Stimulated activated CD8-positive, alpha-beta memory T cell treated with anti-CD3 and anti-CD28 coated beads, Interleukin-12 subunit alpha, Interleukin-12 subunit beta, amount 100 ng/mL, for 24 hours (primary cell): ENCODE measurements around the gene FAM98B.

ENCODE experiments used
- DNase-seq: peaks from one replicate; pipeline ENCODE4 v3.0.0-alpha.2; 2020; ENCODE audit errors: extremely low read depth

The FAM98B gene

DNA sequence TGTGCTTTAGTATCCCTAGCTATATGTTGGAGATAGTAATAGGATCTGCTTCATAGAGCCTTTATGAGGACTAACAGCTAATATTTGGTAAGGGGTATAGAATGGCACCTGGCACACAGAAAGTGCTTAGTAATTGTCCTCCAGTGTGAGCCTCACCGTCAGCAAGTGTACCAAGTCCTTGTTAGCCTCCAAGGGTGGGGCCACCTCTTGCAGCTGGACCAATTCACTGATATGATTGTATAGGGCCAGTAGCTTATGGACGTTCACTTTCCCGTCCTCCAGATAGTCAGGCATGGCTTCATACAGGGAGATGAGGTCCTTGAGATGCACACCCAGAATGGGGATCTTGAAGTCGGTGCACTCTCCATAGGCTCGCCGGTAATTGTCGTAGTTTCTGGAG, 53.6 kb downstream of the FAM98B start:
- DNase-seq, result no peak

DNA sequence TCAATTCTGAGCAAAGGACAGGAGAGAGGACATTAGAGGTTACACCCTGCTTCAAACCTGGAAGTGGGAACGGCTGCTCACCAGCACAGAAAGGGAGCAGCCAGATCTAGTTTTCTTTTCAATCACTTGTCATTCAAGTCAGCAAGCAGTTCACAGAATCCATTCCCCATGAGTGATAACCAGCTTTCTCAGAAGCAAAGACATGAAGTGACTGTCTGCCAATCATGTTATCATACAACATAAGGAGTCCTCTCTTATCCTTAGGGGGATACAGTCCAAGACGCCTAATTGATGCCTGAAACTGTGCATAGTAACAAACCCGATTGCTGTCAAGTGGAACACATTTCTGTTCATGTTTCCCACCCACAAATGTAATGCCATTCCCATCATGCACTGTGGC, 54.7 kb downstream of the FAM98B start:
- no peak for DNase-seq

GRCh38 chr15:38509152-38509551, 55.2 kb downstream of the FAM98B start:
- no peak for DNase-seq

DNA sequence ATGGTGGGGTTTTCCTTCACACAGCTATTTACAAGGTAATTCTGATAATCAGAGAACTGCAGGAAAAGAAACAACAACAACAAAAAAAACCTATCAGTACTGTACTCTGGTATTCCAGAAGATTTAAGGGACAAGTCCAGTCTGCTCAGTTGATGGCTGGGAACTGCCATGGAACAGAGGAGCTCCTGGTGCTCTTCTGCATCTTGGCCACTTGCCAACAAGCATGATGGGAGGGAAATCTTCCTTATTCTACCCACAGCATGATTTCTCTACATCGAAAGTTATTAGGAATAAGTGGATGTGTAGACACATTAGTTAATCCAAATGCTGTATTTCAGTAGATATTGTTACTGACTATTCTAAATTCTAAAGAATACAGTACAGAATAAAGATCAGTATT, 59.0 kb downstream of the FAM98B start:
- no peak for DNase-seq

DNA sequence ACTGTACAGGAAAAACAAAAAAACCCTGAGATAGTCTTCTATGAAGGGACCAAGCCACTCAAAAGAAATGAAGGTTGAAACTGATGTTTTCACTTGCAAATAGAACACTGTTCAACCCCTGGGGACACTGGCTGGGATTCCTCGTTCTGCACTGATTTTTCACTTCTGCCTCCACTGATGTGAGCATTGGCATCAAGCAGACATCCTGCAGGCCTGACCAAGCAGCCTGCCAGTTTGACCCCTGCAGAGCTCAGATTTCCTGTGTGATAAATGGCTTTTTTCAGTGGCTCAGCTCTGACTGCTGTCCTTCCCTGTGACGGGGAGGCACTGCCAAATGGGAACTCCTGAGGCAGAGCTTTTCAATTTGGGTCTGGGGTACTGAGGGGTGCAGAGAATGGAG, 60.7 kb downstream of the FAM98B start:
- DNase-seq, result no peak

GRCh38 chr15:38516626-38517025, 62.7 kb downstream of the FAM98B start:
- no peak for DNase-seq

- DNase-seq, result no peak
These were observed 63.5 kb downstream of the FAM98B start for GRCh38 chr15:38517312-38517975.

DNA sequence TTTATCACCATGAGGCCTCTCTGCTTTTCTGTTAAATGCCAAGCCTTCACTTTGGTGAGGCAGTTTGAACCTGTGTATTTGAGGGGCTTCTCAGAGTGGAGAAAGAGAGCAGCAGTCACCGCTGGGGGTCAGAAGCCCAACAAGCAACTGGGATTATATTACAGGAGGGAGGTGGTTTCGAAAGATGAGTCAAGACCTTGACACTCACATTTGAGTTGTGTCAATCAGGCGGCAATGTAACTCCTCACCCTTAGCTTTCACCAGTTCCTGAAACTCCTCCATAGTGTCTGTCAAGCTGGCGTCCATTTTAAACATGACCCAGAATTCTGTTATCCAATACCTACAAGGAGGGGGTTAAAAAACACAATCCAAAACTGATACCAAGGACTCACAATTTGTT, 64.2 kb downstream of the FAM98B start:
- no peak for DNase-seq

- no peak for DNase-seq
These were observed 66.1 kb downstream of the FAM98B start for GRCh38 chr15:38520035-38520434.

DNA sequence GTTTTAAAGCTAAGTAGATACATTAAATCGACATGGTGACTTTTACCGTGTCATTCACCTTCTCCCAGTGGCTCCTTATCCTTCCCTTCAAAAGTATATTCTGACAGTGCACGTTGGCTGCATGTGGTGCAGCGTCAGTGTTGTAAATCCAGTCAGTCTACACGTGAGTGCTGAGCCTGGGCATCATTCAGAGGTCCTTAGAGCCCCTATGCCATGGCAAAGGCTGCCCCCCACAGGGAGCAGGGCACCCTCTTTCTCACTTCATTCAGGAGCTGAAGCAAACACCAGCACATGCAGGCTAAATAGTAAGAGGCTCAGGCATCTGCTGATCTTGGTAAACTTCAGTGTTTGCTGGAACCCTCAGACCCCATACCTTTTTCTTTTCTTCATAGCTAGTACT, 67.4 kb downstream of the FAM98B start:
- no peak for DNase-seq

- DNase-seq, result no peak
These were observed 69.0 kb downstream of the FAM98B start for GRCh38 chr15:38522922-38523321.

DNA sequence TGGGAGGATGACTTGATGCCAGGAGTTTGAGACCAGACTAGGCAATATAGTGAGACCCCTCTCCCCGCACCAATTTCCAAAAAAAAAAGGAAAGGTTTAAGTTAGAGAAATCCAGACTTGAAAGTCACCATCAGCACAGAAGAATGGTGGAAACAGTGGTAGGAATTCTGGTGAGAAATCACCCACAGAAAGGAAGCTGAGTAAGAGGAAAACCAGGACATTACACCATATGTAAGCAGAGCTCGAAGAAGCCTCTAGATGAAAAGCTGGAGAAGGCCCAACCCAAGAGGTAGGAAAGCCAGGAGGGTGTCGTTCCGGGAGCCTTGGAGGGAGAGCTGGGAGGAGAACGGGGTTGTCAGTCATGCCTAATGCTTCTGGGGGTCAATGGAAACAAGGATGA, 70.2 kb downstream of the FAM98B start:
- no peak for DNase-seq

DNA sequence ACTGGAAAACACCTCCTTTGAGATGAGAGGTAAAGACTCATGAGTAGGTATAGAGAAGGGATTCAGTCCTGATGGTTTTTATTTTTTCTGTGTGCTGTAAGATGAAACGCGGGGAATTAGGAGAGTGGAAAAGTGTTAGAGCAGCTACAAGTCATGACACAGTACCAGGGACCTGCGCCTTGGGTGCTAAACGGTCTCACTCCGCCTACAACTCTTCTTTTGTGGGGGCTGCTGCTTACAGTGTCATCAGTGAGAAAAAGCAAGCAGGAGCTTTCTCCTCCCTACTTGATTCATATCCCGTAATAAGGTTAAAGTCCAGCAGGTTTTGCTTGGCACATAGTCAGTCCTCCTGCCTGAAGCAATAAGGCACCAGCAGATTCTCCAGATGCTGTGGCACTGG, 71.6 kb downstream of the FAM98B start:
- DNase-seq, result no peak

GRCh38 chr15:38526158-38526557, 72.2 kb downstream of the FAM98B start:
- DNase-seq, result no peak

- no peak for DNase-seq
These were observed 74.4 kb downstream of the FAM98B start for GRCh38 chr15:38528294-38528693.

DNA sequence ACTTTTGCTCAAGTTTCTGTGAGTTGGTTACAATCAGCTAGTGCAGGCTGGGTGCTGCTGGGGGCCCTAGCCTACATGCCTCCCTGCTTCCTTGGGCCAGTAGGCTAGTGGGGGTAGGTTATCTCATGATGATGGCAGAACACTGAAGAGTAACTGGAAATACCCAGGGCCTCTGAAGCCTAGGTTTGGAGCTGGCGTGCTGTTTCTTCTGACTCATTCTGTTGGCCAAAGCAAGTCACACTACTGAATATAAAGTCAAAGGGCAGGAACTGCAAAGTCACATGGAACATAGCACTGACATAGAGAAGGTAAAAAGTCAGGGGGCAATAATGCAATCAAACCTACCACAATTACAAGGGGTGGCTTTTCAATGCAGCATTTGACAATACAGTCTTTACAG, 76.2 kb downstream of the FAM98B start:
- no peak for DNase-seq

GRCh38 chr15:38531509-38531908, 77.6 kb downstream of the FAM98B start:
- no peak for DNase-seq

DNA sequence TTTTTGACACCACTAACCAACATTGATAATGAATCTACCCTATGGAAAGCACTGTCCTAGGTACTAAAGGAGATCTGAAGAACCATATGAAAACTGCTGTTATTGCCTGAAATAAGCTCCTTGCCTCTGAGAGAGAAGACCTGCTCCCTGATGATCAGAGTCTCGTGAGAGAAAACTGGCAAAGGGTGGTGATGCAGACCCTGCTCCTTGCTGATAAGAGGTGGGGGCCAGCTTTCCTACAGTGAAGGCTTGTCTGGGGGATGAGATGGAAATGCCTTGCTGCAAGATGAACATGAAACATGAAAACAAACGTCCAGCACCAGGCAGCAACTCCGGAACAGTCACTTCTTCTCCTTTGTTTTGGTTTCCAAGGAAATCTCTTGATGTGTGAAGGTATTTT, 78.8 kb downstream of the FAM98B start:
- DNase-seq, result no peak

GRCh38 chr15:38533416-38533915, 79.5 kb downstream of the FAM98B start:
- DNase-seq, result no peak

DNA sequence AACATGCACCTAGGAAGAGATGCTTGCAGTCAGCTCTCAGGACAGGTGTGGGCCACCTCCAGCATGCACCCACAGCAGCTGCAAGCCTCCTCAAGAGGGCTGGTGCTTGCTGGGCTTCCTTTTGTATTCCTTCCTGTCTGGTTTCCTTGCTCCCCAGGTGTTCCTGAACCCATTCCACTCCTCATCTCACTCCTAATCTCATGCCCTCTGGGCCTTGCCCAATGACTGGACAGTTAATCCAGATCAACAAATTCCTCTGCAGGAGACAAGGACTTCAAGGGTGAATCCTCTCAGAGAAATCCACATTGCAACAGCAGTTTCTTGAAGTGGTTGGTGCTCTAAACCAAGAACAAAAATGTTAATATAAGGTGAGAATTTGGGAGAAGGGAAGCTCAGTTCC, 80.0 kb downstream of the FAM98B start:
- no peak for DNase-seq

DNA sequence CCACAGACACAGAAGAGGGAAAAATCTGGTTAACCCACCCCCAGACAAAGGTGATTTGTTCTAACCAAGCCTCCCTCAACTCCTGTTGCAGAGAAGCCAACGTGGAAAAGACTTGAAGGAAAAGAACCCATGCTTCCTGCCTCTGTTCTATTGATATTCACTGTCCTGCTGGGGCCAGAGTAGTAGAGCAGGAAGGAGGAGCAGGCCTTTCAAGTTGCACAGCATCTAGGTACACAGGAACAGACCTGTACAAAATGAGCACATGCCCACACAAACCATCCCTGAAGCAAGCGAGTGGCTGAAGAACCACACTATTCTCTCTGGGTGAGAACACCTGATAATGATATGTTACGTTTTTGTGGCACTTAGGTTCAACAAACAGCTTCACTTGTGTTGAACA, 80.8 kb downstream of the FAM98B start:
- DNase-seq, result no peak

DNA sequence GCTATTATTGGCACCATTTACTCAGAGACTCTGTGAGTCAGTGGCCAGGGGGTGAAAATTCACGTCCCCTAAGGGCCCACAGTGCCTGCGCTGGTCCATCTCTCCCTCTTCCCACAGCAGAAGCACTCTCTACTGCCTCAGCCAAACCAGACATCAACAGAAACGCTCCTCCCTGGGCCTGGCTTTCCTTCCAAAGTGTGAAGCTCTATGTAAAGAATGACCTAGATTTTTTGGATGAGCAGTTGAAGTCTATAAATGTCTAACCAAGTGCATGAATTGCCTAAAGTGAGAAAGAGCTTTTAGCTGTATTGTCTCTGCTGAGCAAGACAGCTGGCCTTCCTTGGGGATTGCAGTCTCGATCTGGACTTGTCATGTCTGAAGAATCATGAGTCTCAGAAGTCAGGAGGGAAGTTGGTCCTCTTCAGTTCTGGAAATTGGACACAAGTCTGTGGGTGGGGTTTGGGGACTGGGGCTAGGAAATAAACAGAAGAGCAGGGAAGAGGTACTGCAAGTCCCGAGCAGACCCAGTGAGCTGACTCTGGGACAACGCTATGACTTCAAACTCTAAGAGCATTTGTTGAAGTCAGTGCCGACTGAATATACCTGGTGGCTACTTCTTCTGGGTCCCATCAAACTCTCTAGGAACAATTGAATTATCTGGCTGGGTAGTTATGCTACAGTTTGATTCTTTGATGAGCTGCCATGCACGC, 81.7 kb downstream of the FAM98B start:
- no peak for DNase-seq

GRCh38 chr15:38536201-38536676, 82.3 kb downstream of the FAM98B start:
- no peak for DNase-seq
